Measurements from ENCODE around the gene IFNGR2.
A peak's percentile ranks its signal among the peaks of the same experiment; 100 is the strongest.
"Not testable (repeated sequence)": the region's sequence is repeated elsewhere in the genome, so short reads cannot be mapped to it uniquely, and the experiment has no call there.

Gene IFNGR2

GRCh38 chr21:33374450-33375096, 28.6 kb upstream of the IFNGR2 start:
- no peak overlapping the region for H3K4me3 ChIP-seq (ENCODE audit: low read length)
- DNase-seq (ENCODE audit: low read depth, low spot score): peak; percentile 60

GRCh38 chr21:33375101-33375644, 28.0 kb upstream of the IFNGR2 start:
- H3K4me3 ChIP-seq (ENCODE audit: low read length): no peak overlapping the region
- no peak for DNase-seq (ENCODE audit: low read depth, low spot score)

GRCh38 chr21:33377221-33377920, 25.8 kb upstream of the IFNGR2 start:
- DNase-seq (ENCODE audit: low read depth, low spot score): no peak
- no peak overlapping the region for H3K4me3 ChIP-seq (ENCODE audit: low read length)

GRCh38 chr21:33378081-33378480, 25.1 kb upstream of the IFNGR2 start:
- no peak overlapping the region for H3K4me3 ChIP-seq (ENCODE audit: low read length)
- no peak for DNase-seq (ENCODE audit: low read depth, low spot score)

GRCh38 chr21:33379934-33380333, 23.3 kb upstream of the IFNGR2 start:
- not testable (repeated sequence) for H3K4me3 ChIP-seq (ENCODE audit: low read length); DNase-seq (ENCODE audit: low read depth, low spot score)

- H3K4me3 ChIP-seq (ENCODE audit: low read length): no peak overlapping the region
- no peak for DNase-seq (ENCODE audit: low read depth, low spot score)
Observed at GRCh38 chr21:33380483-33380998, 22.7 kb upstream of the IFNGR2 start.

- not testable (repeated sequence) for H3K4me3 ChIP-seq (ENCODE audit: low read length); DNase-seq (ENCODE audit: low read depth, low spot score)
Observed at GRCh38 chr21:33381381-33381780, 21.8 kb upstream of the IFNGR2 start.

GRCh38 chr21:33383056-33383888, 19.9 kb upstream of the IFNGR2 start:
- no peak for DNase-seq (ENCODE audit: low read depth, low spot score)
- peak overlapping the region; percentile 49 for H3K4me3 ChIP-seq (ENCODE audit: low read length)

- H3K4me3 ChIP-seq (ENCODE audit: low read length): no peak overlapping the region
- peak; percentile 81 for DNase-seq (ENCODE audit: low read depth, low spot score)
Observed at GRCh38 chr21:33384841-33385331, 18.3 kb upstream of the IFNGR2 start.

GRCh38 chr21:33386222-33386784, 16.9 kb upstream of the IFNGR2 start:
- H3K4me3 ChIP-seq (ENCODE audit: low read length): no peak overlapping the region
- no peak for DNase-seq (ENCODE audit: low read depth, low spot score)

- no peak for DNase-seq (ENCODE audit: low read depth, low spot score)
- no peak overlapping the region for H3K4me3 ChIP-seq (ENCODE audit: low read length)
Observed at GRCh38 chr21:33387294-33387693, 15.9 kb upstream of the IFNGR2 start.

- no peak for DNase-seq (ENCODE audit: low read depth, low spot score)
- H3K4me3 ChIP-seq (ENCODE audit: low read length): no peak overlapping the region
Observed at GRCh38 chr21:33388188-33388587, 15.0 kb upstream of the IFNGR2 start.

GRCh38 chr21:33390479-33390878, 12.7 kb upstream of the IFNGR2 start:
- no peak for DNase-seq (ENCODE audit: low read depth, low spot score)
- H3K4me3 ChIP-seq (ENCODE audit: low read length): no peak overlapping the region

- H3K4me3 ChIP-seq (ENCODE audit: low read length): no peak overlapping the region
- DNase-seq (ENCODE audit: low read depth, low spot score): no peak
Observed at GRCh38 chr21:33391656-33392055, 11.6 kb upstream of the IFNGR2 start.

GRCh38 chr21:33392284-33392985, 10.8 kb upstream of the IFNGR2 start:
- DNase-seq (ENCODE audit: low read depth, low spot score): no peak

GRCh38 chr21:33393348-33393747, 9.9 kb upstream of the IFNGR2 start:
- no peak for DNase-seq (ENCODE audit: low read depth, low spot score)
- no peak overlapping the region for H3K4me3 ChIP-seq (ENCODE audit: low read length)

More at GRCh38 chr21:33392284-33392985, 10.8 kb upstream of the IFNGR2 start:
- H3K4me3 ChIP-seq (ENCODE audit: low read length): no peak overlapping the region

- no peak for DNase-seq (ENCODE audit: low read depth, low spot score)
- no peak overlapping the region for H3K4me3 ChIP-seq (ENCODE audit: low read length)
Observed at GRCh38 chr21:33394260-33394659, 9.0 kb upstream of the IFNGR2 start.

GRCh38 chr21:33395891-33396331, 7.3 kb upstream of the IFNGR2 start:
- no peak overlapping the region for H3K4me3 ChIP-seq (ENCODE audit: low read length)
- DNase-seq (ENCODE audit: low read depth, low spot score): no peak
